ENCODE data around the gene CPNE7.
"Not testable (repeated sequence)": the region's sequence is repeated elsewhere in the genome, so short reads cannot be mapped to it uniquely, and the experiment has no call there.

Gene CPNE7

GRCh38 chr16:89570983-89571598 is 4.5 kb upstream of the CPNE7 start:
- peaks cover 19% of the 10 kb centered on the region for H3K4me1 ChIP-seq (ENCODE audit: control insufficient read depth, insufficient read depth, low read length)
- not testable (repeated sequence) for H3K9ac ChIP-seq (ENCODE audit: low read depth, low read length); H3K9me3 ChIP-seq (replicated peaks; ENCODE audit: low read length); H3K27me3 ChIP-seq (ENCODE audit: control insufficient read depth, insufficient read depth, low read length); H3K36me3 ChIP-seq (ENCODE audit: insufficient read depth, low read length); H3K4me2 ChIP-seq (ENCODE audit: low read length); H3K4me3 ChIP-seq (ENCODE audit: low read length)

GRCh38 chr16:89571636-89572035 is 3.9 kb upstream of the CPNE7 start:
- Histone ChIP-seq H3K9ac (ENCODE audit: low read depth, low read length) (no peak overlapping the region), H3K9me3 (replicated peaks; ENCODE audit: low read length) (no peaks in the 10 kb centered on the region), H3K4me2 (ENCODE audit: low read length) (no peak overlapping the region), H3K27me3 (ENCODE audit: control insufficient read depth, insufficient read depth, low read length) (no peaks in the 10 kb centered on the region), H3K4me3 (ENCODE audit: low read length) (no peak overlapping the region), H3K4me1 (ENCODE audit: control insufficient read depth, insufficient read depth, low read length) (peaks cover 17% of the 10 kb centered on the region), H3K36me3 (ENCODE audit: insufficient read depth, low read length) (no peaks in the 10 kb centered on the region)

GRCh38 chr16:89572073-89572484 is 3.5 kb upstream of the CPNE7 start:
- H3K4me1 ChIP-seq (ENCODE audit: control insufficient read depth, insufficient read depth, low read length) = peaks cover 20% of the 10 kb centered on the region
- no peak overlapping the region for H3K9ac ChIP-seq (ENCODE audit: low read depth, low read length)

GRCh38 chr16:89572485-89573205 is 2.9 kb upstream of the CPNE7 start:
- Histone ChIP-seq H3K9me3 (replicated peaks; ENCODE audit: low read length) (no peaks in the 10 kb centered on the region), H3K27me3 (ENCODE audit: control insufficient read depth, insufficient read depth, low read length) (no peaks in the 10 kb centered on the region), H3K4me3 (ENCODE audit: low read length) (no peak overlapping the region), H3K36me3 (ENCODE audit: insufficient read depth, low read length) (peaks cover 10% of the 10 kb centered on the region), H3K4me1 (ENCODE audit: control insufficient read depth, insufficient read depth, low read length) (peaks cover 26% of the 10 kb centered on the region), H3K9ac (ENCODE audit: low read depth, low read length) (no peak overlapping the region), H3K4me2 (ENCODE audit: low read length) (no peak overlapping the region)

More at GRCh38 chr16:89572073-89572484, 3.5 kb upstream of the CPNE7 start:
- Histone ChIP-seq H3K36me3 (ENCODE audit: insufficient read depth, low read length) (peaks cover 4% of the 10 kb centered on the region), H3K9me3 (replicated peaks; ENCODE audit: low read length) (no peaks in the 10 kb centered on the region), H3K4me2 (ENCODE audit: low read length) (no peak overlapping the region), H3K4me3 (ENCODE audit: low read length) (no peak overlapping the region), H3K27me3 (ENCODE audit: control insufficient read depth, insufficient read depth, low read length) (no peaks in the 10 kb centered on the region)

- Histone ChIP-seq H3K9ac (ENCODE audit: low read depth, low read length) (peak overlapping the region; percentile 89), H3K4me2 (ENCODE audit: low read length) (peak overlapping the region; percentile 88), H3K4me1 (ENCODE audit: control insufficient read depth, insufficient read depth, low read length) (peaks cover 27% of the 10 kb centered on the region), H3K36me3 (ENCODE audit: insufficient read depth, low read length) (peaks cover 20% of the 10 kb centered on the region), H3K9me3 (replicated peaks; ENCODE audit: low read length) (no peaks in the 10 kb centered on the region), H3K27me3 (ENCODE audit: control insufficient read depth, insufficient read depth, low read length) (no peaks in the 10 kb centered on the region), H3K4me3 (ENCODE audit: low read length) (peak overlapping the region; percentile 96)
Measured at GRCh38 chr16:89573826-89574680, 1.5 kb upstream of the CPNE7 start.

GRCh38 chr16:89574681-89575246 is 794 bp upstream of the CPNE7 start:
- H3K4me1 ChIP-seq (ENCODE audit: control insufficient read depth, insufficient read depth, low read length) = peaks cover 27% of the 10 kb centered on the region
- H3K4me3 ChIP-seq (ENCODE audit: low read length) = peak overlapping the region; percentile 96
- no peaks in the 10 kb centered on the region for H3K9me3 ChIP-seq (replicated peaks; ENCODE audit: low read length)
- peak overlapping the region; percentile 88 for H3K4me2 ChIP-seq (ENCODE audit: low read length)
- no peaks in the 10 kb centered on the region for H3K27me3 ChIP-seq (ENCODE audit: control insufficient read depth, insufficient read depth, low read length)
- H3K36me3 ChIP-seq (ENCODE audit: insufficient read depth, low read length) = peaks cover 27% of the 10 kb centered on the region
- H3K9ac ChIP-seq (ENCODE audit: low read depth, low read length) = peak overlapping the region; percentile 89

GRCh38 chr16:89576153-89577054 is 846 bp downstream of the CPNE7 start:
- H3K36me3 ChIP-seq (ENCODE audit: insufficient read depth, low read length) = peaks cover 40% of the 10 kb centered on the region
- peak overlapping the region; percentile 95 for H3K9ac ChIP-seq (ENCODE audit: low read depth, low read length)
- peaks cover 34% of the 10 kb centered on the region for H3K4me1 ChIP-seq (ENCODE audit: control insufficient read depth, insufficient read depth, low read length)
- H3K27me3 ChIP-seq (ENCODE audit: control insufficient read depth, insufficient read depth, low read length) = no peaks in the 10 kb centered on the region
- H3K4me2 ChIP-seq (ENCODE audit: low read length) = peak overlapping the region; percentile 88
- H3K4me3 ChIP-seq (ENCODE audit: low read length) = peak overlapping the region; percentile 96
- no peaks in the 10 kb centered on the region for H3K9me3 ChIP-seq (replicated peaks; ENCODE audit: low read length)

- Histone ChIP-seq H3K27me3 (ENCODE audit: control insufficient read depth, insufficient read depth, low read length) (no peaks in the 10 kb centered on the region), H3K4me1 (ENCODE audit: control insufficient read depth, insufficient read depth, low read length) (peaks cover 42% of the 10 kb centered on the region), H3K36me3 (ENCODE audit: insufficient read depth, low read length) (peaks cover 46% of the 10 kb centered on the region), H3K9me3 (replicated peaks; ENCODE audit: low read length) (no peaks in the 10 kb centered on the region), H3K9ac (ENCODE audit: low read depth, low read length) (peak overlapping the region; percentile 95), H3K4me2 (ENCODE audit: low read length) (peak overlapping the region; percentile 88), H3K4me3 (ENCODE audit: low read length) (peak overlapping the region; percentile 96)
Measured at GRCh38 chr16:89577055-89577759, 1.6 kb downstream of the CPNE7 start.

GRCh38 chr16:89579351-89579750 is 3.8 kb downstream of the CPNE7 start:
- Histone ChIP-seq H3K4me1 (ENCODE audit: control insufficient read depth, insufficient read depth, low read length) (peaks cover 47% of the 10 kb centered on the region), H3K9me3 (replicated peaks; ENCODE audit: low read length) (no peaks in the 10 kb centered on the region), H3K9ac (ENCODE audit: low read depth, low read length) (no peak overlapping the region), H3K4me2 (ENCODE audit: low read length) (no peak overlapping the region), H3K36me3 (ENCODE audit: insufficient read depth, low read length) (peaks cover 67% of the 10 kb centered on the region), H3K4me3 (ENCODE audit: low read length) (no peak overlapping the region), H3K27me3 (ENCODE audit: control insufficient read depth, insufficient read depth, low read length) (no peaks in the 10 kb centered on the region)

- Histone ChIP-seq H3K4me3 (ENCODE audit: low read length) (no peak overlapping the region), H3K27me3 (ENCODE audit: control insufficient read depth, insufficient read depth, low read length) (no peaks in the 10 kb centered on the region), H3K9ac (ENCODE audit: low read depth, low read length) (peak overlapping the region; percentile 77), H3K36me3 (ENCODE audit: insufficient read depth, low read length) (peaks cover 80% of the 10 kb centered on the region), H3K4me1 (ENCODE audit: control insufficient read depth, insufficient read depth, low read length) (peaks cover 47% of the 10 kb centered on the region), H3K9me3 (replicated peaks; ENCODE audit: low read length) (no peaks in the 10 kb centered on the region), H3K4me2 (ENCODE audit: low read length) (peak overlapping the region; percentile 37)
Measured at GRCh38 chr16:89581045-89581695, 5.6 kb downstream of the CPNE7 start.
